HG02642 (cell line): ENCODE measurements around the gene TICAM2.
A peak's percentile ranks its signal among the peaks of the same experiment; 100 is the strongest.

Experiments
- ATAC-seq: cut with Tn5 transposase; IDR thresholded peaks from one replicate; pipeline ENCODE4 v1.9.1; 2021; ENCODE audit warnings: mild to moderate bottlenecking; ENCODE audit not compliant: unreplicated experiment, poor library complexity

TICAM2 gene

GRCh38 chr5:115616472-115616871 is 14.2 kb upstream of the TICAM2 start:
- ATAC-seq, result no peak

- ATAC-seq, result no peak
Observed at GRCh38 chr5:115611873-115612272, 9.6 kb upstream of the TICAM2 start.

- ATAC-seq, result no peak
Observed at GRCh38 chr5:115607935-115608334, 5.7 kb upstream of the TICAM2 start.

- ATAC-seq, result no peak
Observed at GRCh38 chr5:115605436-115605835, 3.2 kb upstream of the TICAM2 start.

DNA sequence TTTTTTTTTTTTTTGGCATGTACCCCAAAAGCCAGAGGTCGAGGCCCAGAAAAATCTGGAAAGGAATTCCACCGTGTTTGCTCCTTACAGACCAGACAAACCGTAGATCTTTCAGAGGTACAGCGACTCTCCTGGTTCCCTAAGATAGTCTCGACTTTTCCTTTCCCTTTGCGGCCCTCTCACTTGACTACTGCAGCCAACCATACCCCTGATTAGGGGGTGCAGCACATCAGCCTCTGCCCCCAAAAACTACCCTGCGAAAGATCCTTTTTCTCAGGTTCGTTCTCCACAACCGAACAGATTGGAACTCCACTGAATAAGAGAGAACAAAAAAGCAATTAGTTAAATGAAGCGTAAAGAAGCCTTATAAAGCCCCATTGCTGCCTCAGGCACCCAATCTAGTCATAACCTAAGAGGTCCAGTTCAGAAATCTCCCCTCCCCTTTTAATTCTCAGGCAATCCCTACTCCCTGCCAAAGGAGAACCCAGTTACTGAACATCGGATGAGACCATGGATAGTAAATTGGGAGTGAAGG is 379 bp upstream of the TICAM2 start:
- ATAC-seq, result peak; percentile 6

DNA sequence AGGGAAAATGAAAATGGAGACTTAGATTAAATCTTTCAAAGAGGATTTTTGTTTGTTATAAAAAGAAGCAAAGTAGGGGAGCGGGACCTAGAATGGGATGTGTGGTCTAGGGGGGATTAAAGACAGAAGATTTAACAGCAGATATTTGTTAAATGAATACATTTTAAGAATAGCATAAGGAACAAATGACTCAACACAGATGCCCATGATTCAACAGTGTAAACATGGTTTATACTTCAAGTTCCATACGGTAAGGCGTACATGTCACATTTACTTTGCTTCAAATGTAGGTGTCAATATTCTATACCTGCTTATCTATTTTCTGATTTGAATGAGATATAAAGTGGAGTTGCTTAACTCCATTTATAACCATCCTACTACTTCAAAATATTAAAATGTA is 1.5 kb downstream of the TICAM2 start:
- ATAC-seq, result no peak

GRCh38 chr5:115599924-115600323 is 2.4 kb downstream of the TICAM2 start:
- no peak for ATAC-seq

DNA sequence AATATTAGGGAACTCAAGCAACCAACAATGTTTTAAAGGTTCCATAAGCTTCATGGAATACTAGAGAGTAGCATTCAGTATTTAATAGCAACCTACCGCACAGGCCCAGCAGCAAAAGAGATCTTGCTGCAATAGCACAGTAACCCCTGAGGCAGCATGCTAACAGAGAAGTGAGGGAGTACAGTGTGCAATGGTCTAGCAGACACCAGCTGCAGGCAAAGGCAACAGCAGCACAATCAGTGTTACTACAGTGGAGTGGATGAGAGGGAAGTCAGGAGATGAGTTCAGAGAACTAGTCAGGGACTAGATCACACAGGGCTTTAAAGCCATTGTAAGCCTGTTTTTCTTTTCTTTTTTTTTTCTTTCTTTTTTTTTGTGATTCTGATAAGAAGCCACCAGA is 2.8 kb downstream of the TICAM2 start:
- peak; percentile 33 for ATAC-seq

GRCh38 chr5:115594128-115595047 is 7.9 kb downstream of the TICAM2 start:
- no peak for ATAC-seq

- ATAC-seq, result no peak
Observed at GRCh38 chr5:115589043-115589442, 13.2 kb downstream of the TICAM2 start.

DNA sequence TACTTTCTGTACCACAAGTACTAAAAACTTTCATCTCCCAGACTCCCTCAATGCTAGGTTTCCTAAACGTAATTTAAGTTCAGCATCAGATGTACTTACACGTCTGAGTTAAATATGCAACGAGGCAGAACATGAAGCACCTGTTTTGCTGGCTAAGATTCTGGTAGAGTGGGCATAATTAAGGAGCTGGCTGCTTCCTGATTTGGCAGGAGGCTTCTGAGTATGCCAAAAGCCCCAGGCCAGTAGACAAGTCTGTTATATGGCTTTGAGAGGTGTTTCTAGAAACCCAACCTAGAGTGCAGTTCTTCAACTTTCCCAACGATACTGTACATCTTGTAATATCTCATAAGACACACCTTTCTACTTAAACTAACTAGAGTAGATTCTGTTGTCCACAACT is 13.6 kb downstream of the TICAM2 start:
- ATAC-seq, result peak; percentile 46

DNA sequence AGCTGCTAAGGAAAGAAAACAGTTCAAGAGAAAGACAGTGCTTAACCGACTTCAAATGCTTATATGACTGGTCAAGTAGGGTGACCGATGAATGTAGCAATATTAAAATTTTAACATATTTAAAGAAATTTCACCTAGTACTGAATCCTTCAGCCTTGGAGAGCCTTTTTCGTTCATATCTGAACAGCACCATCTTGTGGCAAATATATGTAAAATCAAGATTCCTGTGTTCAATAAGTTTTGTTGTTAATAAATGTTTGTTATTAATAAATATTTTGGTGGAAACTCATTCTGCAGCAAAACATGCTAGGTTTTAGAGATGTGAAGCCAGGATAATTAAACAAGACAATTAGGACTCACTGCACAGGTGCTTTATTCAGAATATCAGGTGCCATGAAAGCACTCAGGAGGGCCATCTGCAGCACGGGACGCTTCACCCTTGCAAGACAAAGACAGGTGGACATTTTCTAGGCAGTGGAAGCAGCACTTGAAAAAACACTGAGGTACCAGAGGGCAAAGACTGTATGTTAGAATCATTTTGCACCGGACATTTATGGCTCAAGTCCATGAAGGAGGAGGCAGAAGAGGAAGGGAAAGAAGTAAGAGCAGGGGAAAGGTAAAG is 15.6 kb downstream of the TICAM2 start:
- ATAC-seq, result no peak

- ATAC-seq, result no peak
Observed at GRCh38 chr5:115585265-115585664, 17.0 kb downstream of the TICAM2 start.

DNA sequence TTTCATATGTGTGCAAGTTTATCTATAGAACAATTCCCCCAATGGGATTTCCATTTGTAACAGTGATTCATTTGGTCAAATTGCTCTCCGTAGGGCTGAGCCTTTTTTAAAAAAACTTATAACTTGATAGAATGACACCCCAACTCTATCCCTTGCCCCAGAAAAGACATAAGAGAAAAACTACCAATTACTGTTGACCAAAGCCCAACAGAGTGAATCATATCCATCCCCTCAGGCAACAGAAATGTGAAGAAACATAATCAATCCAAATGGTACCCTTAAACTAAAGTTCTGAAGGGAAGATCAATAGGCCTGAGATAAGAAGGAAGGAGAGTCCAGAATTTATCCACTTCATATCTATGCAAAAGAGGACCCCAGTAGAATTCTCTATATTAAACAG is 17.8 kb downstream of the TICAM2 start:
- no peak for ATAC-seq

DNA sequence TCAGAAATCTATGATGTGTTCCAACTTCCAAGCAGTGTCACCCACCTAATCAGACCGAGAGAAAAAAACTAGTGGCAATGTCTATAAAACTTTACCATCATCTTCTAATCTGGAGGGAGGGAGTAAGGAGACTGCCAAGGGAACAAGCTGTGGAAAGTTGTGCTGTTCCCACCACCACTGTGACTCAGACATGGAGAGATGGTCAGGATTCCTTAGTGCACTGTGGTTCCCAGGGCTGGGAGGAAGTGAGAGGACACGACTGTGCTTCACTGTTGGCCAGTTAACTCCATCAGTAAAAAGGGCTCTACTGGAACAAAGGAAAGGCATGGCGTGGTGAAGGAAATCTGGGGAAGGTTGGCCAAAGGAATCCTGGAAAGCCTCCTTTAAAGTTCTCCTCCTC is 18.8 kb downstream of the TICAM2 start:
- no peak for ATAC-seq

GRCh38 chr5:115580941-115581340 is 21.3 kb downstream of the TICAM2 start:
- ATAC-seq, result no peak

DNA sequence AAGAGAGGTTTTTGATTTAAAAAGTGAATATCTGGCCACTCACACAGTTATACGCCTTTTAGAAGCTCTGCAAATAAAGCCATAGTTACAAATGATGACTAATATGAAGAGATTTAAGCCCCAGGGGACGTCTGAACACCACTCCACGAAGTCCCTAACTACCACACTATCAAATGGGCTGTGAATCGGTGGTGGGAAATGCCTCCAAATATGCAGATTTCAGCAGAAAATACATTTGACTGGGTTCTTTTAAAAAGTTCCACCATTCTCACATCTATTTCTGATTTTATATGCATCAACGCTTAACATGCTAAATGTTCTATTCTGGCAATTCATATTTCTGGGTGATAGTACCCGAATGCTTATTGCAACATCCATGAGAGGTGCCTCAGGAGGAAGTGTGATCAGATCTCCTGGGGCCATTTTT is 22.5 kb downstream of the TICAM2 start:
- peak; percentile 64 for ATAC-seq

DNA sequence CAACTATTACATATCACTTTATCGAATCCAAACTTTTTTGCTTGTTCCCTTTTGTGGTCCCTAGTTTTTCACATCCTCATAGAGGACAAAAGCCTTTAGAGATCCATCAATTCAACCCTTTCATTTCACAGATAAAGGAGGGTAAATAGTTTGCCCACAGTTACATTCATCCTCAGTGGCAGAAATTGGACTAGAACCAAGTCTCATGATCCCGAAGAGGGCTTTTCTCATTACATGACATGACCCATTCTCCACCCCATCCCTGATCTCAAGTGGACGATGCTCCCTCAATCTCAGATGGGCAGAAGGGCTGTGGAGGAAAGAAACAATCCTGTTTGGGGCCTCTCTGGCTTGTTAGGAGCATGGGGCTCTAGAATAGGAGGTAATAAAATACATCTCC is 23.1 kb downstream of the TICAM2 start:
- no peak for ATAC-seq

DNA sequence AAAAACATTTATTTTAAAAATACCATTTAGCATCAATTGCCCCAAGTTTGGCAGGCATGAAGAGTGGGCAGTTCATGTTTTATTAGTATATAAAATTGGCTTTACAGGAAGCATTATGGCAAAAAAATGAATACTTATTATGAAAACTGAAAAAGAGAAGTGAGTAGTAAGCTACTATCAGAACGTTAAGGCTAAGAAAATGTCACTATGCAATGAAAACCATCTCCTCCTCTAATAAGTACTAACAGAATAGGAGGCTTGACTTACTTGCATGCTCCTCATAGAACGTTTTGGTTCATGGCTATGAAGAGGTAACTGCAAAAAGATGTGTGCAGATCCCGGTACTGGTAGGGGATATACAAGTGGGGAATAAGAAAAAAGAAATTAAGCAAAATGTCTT is 23.6 kb downstream of the TICAM2 start:
- ATAC-seq, result peak; percentile 41

DNA sequence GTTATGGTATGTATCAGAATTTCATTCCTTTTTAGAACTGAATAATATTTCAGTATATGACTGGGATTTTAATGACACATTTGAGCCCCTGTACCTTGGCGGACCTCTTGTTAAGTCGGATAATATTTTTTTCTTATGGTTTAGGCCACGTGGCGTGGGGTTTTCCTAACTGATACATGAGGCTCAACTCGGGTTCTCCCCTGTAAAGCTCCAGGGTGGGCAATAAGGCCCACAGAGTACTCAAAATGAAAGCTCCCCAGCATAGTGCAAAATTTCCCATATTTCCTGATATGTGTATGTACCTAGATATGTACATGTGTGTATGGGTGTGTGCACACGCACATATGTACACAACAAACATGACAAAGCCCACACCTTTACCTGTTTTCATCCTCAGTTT is 24.5 kb downstream of the TICAM2 start:
- ATAC-seq, result peak; percentile 40

- no peak for ATAC-seq
Observed at GRCh38 chr5:115577329-115577728, 24.9 kb downstream of the TICAM2 start.
